IMR-90 (cell line): ENCODE measurements around the gene KRTAP12-2.

ENCODE experiments used
- BHLHE40 ChIP-seq: fragments of 150-350 bp; IDR thresholded peaks from 2 replicates; pipeline ENCODE4 v1.6.1; 2016; ENCODE audit warnings: mild to moderate bottlenecking, low read depth, low read length
- CHD1 ChIP-seq: IDR thresholded peaks from 2 replicates; pipeline ENCODE4 v1.6.1; 2012; ENCODE audit warnings: low read depth, low read length, improper control_type of control experiment
- CTCF ChIP-seq: conservative IDR thresholded peaks from 2 replicates; pipeline ENCODE4 v1.5.1; 2012; ENCODE audit warnings: mild to moderate bottlenecking, low read depth, low read length, improper control_type of control experiment
- ELK1 ChIP-seq: fragments of 150-350 bp; IDR thresholded peaks from 2 replicates; pipeline ENCODE4 v1.6.1; 2016; ENCODE audit warnings: low read depth, mild to moderate bottlenecking, low read length, moderate library complexity, borderline replicate concordance
- FOS ChIP-seq: fragments of 150-350 bp; IDR thresholded peaks from 2 replicates; pipeline ENCODE4 v1.6.1; 2016; ENCODE audit warnings: low read depth, low read length
- MAFK ChIP-seq: IDR thresholded peaks from 2 replicates; pipeline ENCODE4 v1.6.1; 2012; ENCODE audit warnings: low read depth, low read length, improper control_type of control experiment
- MXI1 ChIP-seq: IDR thresholded peaks from 2 replicates; pipeline ENCODE4 v1.6.1; 2012; ENCODE audit warnings: low read depth, mild to moderate bottlenecking, low read length, moderate library complexity, borderline replicate concordance
- NFE2L2 ChIP-seq: fragments of 150-350 bp; IDR thresholded peaks from 2 replicates; pipeline ENCODE4 v1.6.1; 2016; ENCODE audit warnings: low read depth, mild to moderate bottlenecking, low read length
- POLR2A ChIP-seq: IDR thresholded peaks from 2 replicates; pipeline ENCODE4 v1.6.1; 2012; ENCODE audit warnings: mild to moderate bottlenecking, low read depth, low read length
- RAD21 ChIP-seq: IDR thresholded peaks from 2 replicates; pipeline ENCODE4 v1.6.1; 2012; ENCODE audit warnings: low read length, improper control_type of control experiment
- SMC3 ChIP-seq: fragments of 150-350 bp; IDR thresholded peaks from 2 replicates; pipeline ENCODE4 v1.6.1; 2016; ENCODE audit warnings: low read depth, mild to moderate bottlenecking, antibody characterized with exemption, low read length, moderate library complexity

GRCh38 chr21:44686843-44687561, 20.3 kb upstream of the KRTAP12-2 start:
- TF ChIP-seq CTCF (no peak), POLR2A (no peak), FOS (no peak), MAFK (no peak), MXI1 (no peak), ELK1 (no peak), NFE2L2 (no peak), SMC3 (no peak), RAD21 (no peak), CHD1 (no peak), BHLHE40 (no peak)
